Pulmonary artery endothelial cell (primary cell): ENCODE measurements around the gene ATP8A2. TPM values are rescaled to one million over a fixed set of nuclear protein-coding genes. Genes with fewer than 3 reads are reported as not detected.
"Not testable (repeated sequence)": the region's sequence is repeated elsewhere in the genome, so short reads cannot be mapped to it uniquely, and the experiment has no call there.

Source experiments
- DNase-seq: peaks from one replicate; pipeline ENCODE4 v3.0.0-alpha.2; 2011; ENCODE audit warnings: low read depth, low spot score
- total RNA-seq: library from RNA; depleted of rRNA; stranded (reverse); fragments of >200 nt; gene quantifications from 2 replicates; pipeline ENCODE4 v1.2.3, GENCODE V29; 2014

The ATP8A2 gene
- total RNA-seq, 1 donor from 2014 or later = 0.07 TPM

DNA sequence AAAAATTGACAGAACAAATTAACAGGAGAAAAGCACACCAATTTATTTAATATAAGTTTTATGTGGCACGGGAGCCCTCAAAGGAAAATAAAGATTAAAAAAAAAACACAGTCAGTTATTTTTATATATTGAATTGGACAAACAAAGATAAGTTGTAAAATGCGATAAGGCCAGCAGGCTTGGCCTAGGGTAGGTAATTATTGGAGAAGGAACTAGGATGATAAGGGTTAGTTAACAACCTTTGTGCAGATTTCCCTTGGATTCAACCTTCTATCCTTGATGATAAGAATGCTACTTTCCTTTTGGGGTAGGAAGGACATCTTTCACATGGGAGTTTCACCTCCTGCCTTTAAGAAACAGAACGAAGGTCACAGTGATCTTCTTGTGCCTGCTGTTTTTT, 427.2 kb downstream of the ATP8A2 start:
- DNase-seq = no peak

DNA sequence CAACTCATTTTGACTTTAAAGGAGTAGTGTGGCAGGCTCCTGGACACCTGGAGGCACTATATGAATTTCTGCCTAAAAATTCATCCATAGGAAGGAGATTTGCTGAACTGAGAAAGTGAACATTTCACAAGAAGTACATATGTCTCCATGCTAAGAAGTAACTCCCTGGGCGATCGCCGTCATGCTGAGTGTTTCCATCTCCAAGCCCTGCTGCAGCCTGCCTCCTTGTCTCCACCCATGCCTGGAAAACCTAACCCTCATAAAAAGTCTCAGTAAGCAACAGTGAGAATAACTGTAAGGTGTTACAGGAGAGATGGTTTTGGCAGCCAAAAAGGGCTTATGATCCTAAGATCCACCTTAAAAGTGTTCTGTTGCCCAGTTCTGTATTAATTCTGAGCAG, 428.7 kb downstream of the ATP8A2 start:
- no peak for DNase-seq

DNA sequence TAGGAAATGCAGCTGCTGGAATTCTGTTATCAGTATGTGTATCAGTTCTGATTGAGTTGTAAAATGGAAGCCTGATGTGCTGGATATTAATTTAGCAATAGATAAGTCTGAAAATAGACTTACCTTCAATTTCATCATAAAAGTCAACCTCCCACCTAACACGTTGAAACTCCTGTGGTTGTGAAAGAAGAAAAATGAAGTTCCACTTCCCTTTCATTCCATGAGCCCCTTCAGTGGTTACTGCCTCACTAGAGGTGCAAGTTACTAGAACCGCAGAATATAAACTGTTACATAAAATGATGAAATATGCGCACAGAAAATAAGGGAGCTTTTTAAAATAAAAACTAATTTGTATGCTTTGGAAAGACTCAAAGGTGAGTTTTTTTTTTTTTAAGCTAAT, 430.8 kb downstream of the ATP8A2 start:
- DNase-seq = no peak

DNA sequence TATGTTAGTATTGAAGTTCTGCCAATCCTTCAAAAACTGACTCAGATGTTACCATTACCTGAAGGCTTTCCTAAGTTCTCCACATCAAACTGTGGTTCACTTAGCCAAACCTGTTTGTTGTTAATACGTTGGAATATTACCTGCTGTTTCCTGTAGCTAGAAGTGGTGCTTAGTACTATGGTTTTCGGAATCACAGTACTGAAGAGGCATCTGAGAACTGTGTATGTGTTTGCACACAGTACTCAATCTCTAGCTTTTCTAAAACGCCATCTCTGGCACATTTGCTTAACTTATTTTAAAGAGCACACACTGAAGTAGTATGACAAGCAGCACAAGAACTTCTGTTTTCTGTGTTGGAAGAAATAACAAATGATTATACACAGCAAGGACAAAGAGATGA, 431.9 kb downstream of the ATP8A2 start:
- no peak for DNase-seq

DNA sequence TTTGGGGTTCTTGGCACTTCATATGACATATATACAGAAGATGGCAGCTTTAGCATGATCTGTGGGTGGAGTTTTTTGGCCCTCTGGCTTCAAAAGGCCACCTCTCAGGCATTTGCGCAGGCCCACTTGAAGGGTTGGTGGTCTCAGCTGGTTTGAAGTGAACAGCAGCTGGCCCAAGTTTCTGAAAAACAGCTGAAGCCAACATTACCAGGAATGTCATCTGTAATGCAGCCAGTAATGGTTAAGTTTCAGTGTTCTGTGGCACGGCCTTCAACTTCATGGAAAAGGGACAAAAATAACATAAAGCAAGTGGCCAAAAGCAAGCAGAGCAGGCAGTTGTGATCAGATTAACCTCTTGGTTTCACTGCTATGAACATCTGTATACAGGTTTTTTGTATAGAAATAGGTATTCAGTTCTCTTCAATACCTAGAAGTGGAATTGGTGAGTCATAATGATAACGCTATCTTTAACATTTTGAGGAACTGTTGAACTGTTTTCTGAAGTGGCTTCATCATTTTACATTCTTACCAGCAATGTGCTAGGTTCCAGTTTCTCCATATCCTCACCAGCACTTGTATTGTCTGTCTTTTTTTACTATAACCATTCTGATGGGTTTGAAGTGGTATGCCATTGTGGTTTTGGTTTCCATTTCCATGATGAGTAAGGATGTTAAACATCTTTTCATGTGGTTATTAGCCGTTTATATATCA, 434.6 kb downstream of the ATP8A2 start:
- DNase-seq = no peak

DNA sequence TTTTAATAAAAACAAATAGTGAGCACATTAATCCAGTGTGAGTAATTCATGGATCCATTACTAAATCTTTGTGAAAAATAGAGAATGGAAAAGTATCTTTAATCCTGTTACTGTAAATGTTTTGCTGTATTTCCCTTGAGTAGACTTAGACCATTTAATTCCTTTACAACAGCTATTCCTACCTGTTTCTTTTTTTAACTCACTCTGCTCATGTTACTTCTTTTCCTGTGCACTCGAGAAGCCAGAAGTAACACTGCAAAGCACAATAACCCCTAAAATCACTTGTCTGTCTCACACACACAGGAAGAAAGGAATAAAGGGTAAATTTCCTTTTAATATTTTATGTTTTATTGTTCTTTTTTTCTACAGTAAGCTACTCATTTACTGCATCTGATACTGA, 435.8 kb downstream of the ATP8A2 start:
- DNase-seq = no peak

DNA sequence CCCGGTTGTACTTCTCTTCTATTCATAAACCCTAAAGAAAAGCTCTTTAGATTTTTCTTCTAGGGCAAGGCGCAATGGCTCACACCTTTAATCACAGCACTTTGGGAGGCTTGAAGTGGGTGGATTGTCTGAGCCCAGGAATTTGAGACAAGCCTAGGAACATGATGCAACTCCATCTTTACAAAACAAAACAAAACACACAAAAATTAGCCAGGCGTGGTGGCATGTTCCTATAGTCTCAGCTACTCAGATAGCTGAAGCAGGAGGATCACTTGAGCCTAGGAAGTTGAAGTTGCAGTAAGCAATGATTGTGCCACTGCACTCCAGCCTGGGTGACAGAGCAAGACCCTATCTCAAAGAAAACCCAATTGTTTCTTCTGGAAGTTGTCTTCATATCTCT, 439.7 kb downstream of the ATP8A2 start:
- DNase-seq = no peak

DNA sequence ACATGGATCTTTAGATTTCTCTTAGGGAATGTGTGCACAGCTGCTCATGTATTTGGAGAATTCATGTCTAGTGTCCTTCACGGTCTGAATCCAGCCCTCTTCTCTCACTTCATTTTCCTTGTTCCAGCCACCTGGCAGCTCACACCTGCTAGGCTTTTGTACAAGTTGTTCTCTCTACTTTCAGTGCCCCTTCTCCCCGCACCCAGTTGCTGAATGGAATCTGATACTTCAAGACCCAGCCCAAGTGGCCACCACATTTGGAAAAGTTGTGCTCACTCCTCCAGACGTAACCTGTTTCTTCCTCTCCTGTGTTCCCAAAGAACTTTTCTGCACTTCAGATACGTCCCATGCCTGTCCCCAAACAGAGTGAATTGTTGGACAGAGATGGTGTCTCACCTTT, 444.5 kb downstream of the ATP8A2 start:
- DNase-seq = no peak

DNA sequence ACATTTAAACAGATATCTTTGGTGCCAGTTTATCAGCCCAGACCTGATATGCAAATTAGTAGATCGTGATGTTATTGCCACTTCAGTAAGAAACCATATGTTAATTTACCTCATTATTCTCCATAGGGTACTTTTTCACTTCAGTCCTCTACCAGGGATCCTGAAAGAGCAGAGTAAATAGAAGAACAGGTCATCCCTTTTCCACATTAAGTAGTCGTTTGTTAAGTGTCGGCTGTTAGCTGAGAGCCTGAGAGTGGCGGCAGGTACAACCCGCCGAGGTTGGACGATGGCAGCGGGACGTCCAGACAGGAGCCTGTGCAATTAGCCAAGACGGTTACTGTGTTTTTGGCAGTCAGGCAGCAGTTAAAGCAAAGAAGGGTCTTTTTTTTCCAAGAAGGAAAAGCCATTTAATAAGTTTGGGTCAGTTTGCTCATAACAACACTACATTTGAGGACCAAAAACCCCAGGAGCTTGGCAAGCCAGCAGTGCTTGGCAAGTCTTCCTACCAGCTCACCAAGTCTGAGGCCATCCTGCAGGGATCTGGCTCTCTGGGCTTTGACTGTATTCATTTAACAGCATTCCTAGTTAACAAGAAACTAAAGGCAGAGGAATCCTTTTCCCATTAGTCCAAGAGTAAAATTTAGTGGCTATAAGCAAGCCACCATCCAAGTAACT, 448.2 kb downstream of the ATP8A2 start:
- DNase-seq = no peak

DNA sequence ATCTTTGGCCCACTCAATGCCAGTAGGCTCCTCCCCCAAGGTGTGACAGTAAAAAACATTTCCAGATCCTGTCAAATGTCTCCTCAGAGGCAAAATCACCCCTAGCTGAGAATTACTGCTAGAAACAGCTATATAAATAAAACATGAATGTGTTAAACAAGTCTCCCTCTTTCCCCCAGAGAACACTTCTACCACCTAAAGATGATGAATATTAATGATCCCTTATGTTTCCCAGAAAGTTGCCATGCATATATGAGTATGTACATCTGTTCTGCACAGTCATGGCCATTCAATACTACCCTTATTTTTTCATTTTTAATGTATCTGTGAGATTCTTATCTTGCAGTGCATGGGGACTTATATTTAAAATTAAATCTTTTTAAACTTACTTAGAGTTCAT, 450.0 kb downstream of the ATP8A2 start:
- DNase-seq = no peak

DNA sequence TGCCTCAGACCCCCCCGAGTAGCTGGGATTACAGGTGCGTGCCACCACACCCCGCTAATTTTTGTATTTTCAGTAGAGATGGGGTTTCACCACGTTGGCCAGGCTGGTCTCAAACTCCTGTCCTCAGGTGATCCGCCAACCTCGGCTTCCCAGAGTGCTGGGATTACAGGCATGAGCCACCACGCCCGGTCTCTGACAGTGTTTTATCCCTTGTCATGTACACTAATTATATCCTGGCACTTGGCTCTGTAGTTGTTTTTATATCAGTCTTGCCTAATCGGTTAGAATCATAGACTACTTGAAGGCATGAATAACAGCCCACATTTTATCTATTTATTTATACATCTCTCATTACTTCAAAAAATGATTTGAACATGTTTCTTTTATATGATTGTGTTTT, 455.4 kb downstream of the ATP8A2 start:
- not testable (repeated sequence) for DNase-seq

DNA sequence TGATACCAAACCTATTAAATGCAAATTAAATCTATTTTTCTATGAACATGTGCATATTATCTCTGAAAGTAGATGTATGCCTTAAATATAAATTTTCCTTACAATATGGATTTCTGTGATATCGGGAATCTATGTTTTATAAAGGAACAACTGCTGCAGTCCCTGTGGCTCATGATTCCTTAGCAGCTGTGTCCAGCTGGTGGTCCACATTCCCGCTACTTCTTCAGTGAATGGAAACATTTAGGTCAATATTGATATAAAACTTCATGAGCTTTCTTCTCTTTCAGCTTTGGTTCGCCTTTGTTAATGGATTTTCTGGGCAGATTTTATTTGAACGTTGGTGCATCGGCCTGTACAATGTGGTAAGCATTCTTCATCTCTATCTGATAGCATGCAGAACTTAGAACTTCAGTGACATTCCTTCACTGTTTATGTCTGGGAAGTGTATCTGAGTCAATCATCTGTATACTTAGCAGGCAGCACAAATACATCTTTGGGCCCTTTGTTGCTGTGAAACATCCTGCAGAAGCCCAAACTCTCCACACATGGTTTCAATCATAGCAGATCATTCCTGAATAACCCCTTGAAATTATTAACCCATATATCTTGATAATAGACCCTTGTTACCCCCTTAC, 456.2 kb downstream of the ATP8A2 start:
- DNase-seq = no peak

DNA sequence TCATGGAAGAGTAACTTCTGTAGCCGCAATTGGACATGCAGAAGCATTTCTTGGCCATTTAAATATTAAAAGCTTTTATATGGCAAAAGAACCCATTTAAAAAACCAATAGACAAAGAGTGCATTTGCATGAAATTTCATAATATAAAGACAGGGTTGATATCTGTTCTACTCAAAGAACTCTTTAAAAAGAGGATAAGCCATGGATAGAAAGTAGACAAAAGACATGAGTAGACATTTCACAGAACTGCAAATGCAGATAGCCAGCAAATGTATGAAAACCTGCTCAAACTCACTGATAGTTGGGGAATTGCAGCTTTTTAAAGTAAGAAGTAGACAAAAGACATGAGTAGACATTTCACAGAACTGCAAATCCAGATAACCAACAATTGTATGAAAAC, 462.0 kb downstream of the ATP8A2 start:
- no peak for DNase-seq

DNA sequence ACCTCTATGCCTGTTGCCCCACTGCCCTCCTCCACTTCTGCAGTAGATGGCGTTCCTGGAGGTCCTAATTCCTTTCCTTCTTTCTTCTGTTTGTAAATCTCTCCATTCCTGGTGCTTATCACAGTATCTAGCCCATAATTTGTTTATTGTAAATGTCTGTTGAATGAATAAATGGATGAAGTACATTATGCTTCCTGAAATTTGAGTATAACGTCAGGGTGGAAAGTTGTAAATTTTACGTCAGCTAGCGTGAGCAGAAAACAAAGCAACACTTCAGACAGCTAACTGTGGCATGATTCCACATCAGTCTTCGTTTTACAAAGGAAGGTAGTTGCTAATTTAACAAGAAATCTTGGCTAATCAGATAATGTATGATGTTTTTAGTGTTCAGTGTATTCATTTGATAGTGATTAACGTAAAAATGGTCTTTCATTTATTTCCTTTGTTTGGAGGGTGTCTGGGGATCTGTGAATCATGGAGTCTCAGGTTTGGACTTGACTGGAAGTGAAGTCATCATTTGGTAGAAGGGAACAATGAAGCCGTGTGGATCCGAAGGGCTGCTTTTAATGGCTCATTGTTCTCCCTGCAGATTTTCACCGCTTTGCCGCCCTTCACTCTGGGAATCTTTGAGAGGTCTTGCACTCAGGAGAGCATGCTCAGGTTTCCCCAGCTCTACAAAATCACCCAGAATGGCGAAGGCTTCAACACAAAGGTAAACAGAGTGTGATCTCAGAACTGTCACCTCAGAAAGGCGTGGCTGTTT, 465.0 kb downstream of the ATP8A2 start:
- no peak for DNase-seq

DNA sequence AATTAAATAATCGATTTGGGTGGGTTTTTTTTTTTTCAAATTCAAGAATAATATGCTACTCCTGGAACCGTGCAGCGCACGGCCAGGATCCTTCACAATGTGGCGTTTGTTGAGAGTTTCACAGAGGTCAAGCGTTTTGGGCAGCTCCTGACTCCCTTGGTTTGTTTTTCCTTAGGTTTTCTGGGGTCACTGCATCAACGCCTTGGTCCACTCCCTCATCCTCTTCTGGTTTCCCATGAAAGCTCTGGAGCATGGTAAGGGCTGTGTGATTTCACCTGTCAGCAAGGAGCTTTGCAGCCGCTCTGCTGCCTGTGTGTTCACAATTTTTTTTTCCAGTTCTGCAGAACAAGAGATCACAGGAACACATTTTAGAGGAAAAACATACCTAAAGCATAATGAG, 467.6 kb downstream of the ATP8A2 start:
- no peak for DNase-seq

DNA sequence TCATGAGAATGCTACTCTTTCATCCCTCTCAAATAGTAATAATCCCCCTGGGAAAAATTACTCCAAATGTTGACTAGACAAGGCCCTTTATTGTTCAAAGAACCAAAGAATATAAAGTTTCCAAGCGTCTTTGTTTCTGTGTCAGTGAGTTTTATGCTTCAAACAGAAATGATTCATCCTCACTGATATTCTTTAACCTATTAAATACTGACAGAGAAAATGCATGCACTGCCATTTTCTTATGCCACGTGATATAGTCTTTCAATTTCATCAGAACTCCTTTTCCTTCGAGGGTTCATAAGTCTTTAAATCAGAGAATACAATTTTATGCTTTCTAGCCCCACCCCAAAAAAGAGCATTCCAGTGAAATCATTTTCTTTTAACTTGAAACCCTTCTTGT, 468.5 kb downstream of the ATP8A2 start:
- no peak for DNase-seq

DNA sequence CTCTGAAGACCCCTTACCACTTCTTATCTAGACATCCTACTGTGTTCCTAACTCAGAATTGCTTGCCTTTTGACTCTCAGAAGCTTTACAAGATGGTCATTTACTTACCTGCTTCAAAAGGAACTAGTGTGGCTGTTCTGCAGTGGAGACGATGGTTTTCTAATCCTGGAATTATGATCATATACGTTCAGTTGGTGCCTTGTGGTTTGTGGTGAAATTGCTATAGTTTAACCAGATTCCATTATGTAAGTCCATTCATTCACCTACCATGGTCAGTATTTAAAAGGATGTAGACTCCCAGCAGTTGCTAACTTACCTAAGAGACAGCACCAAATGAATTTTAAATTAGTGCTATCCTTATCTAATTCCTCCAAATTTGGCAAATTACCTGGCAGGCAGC, 469.2 kb downstream of the ATP8A2 start:
- DNase-seq = no peak

DNA sequence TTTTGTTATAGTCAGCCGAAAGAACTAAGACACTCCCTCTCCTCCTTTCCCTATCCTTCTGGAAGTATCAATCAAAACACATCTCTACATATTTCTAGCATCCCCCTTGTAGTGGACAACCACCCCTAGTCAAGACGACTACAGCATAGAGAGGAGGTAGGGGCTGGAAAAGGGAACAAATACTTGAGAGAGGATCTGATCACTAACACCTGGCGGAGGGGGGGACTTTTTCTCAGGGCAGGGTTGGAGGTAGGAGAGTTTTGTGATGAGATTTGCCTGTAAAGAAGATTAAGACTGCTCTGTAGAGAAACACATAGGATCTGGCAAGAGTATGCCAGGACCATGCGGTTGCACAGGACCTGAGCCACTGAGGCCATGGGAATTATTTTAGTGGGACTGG, 471.9 kb downstream of the ATP8A2 start:
- no peak for DNase-seq

DNA sequence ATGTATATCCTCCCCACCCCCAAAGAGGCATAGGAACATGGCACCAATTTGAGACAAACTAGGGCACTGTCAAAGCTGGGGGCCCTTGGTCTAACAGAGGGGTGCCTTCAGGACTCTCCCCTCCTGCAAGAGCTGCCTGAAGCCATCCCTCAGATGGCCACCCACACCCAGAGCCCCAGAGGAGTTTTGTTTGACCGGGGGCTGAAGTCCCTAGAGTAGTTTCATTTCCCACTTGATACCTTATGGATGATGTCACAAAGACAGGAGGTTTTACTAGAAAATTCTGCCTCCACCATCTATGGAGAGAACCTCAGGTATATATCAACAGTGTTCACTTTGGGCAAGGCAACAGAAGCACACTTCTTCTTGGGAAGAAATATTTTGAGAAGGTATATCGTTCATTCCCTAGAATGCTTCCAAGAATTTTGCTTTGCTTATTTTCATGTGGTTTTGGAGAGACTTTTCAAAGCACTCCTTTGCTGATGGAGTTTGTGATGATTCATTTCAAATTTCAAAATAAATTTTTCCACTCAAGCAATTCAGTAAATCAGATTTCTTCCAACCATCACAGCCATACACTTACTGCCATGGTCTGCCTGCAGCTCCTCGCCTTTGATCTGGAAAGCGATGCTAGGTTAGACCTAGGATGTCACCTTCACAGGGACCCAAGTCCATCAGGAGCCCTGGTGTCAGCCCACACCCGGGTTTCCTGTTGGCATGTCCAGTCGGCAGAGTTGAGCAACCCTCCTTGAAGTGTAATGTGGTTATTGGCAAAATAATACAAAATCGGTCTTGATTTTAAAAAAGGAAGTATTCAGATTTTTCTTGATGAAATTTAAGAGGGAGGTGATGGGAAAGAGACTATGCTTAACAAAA, 473.0 kb downstream of the ATP8A2 start:
- no peak for DNase-seq

DNA sequence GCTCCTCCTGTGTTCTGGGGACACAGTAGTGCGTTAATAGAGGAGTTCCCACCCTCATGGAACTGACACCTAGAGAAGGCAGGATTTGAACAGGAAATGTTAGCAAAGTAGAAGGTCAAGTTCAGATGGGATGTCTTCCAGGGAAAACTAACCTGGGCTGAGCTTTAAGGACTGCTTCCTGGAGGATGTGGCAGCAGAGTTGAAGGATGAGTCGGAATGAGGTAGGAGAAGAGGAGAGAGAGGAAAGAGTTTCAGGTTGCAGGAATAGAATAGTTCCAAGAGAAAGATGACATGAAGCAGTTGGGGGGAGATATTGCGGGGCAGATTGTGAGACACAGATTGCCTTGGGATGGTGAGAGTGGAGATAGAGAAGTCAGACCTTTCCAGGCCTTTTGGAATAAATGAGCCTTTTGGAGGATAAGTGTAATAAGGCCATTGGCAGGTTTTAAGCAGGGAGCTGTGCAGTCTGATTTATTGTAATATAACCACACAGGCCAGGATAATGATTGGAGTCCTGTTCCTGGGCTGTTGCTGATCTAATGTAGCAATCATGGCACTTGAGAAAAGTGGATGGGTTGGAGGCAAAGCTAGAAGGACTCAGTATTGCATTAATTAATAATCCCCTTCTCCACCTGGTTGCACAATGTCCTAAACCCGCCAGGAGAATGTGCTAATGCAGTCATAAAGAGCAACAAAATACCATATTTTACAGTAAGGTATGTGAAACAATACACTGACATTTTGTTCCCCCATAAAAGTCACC, 474.6 kb downstream of the ATP8A2 start:
- DNase-seq = no peak
